ENCODE data around the gene EPN1. TPM values are rescaled to one million over a fixed set of nuclear protein-coding genes. Genes with fewer than 3 reads are reported as not detected.

The EPN1 gene
- total and polyA plus RNA-seq, 2 of the 8 experiments (the other 6 are each of a cell fraction or from before 2014, with no cell fraction given): 49.6 to 200 TPM

DNA sequence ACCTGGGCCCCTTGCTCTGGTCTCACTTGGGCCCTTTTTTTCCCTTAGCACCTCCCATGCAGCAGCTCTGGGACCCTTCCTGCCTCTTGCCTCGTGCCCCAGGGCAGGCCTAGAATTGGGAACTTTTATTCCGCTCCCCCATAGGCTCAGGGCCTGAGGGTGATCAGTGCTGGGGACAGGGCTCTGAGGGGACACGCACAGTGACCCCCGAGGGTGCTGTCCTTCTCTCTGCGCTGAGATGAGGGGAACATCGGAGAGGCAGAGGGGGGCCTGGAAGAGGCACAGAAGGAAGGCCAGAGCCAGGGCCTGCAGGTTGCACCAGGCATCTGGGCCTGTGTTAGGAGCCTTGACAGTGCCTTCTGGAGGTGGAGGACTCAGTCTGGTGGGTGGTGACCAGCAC lies 10.8 kb downstream of the EPN1 start:
- Histone ChIP-seq H3K4me2 (ENCODE audit: insufficient read depth in 1 of 2, low read depth in 2 of 2, low read length in 2 of 2) (no peak overlapping the region), H3K23ac (ENCODE audit: insufficient read length) (no peak overlapping the region), H3K79me1 (ENCODE audit: low read depth, low read length) (peaks cover 7% of the 10 kb centered on the region), H2BK15ac (ENCODE audit: low read length) (no peak overlapping the region), H3K4me3 (ENCODE audit: extremely low read depth in 1 of 4, insufficient read depth in 2 of 4, low read depth in 3 of 4, low read length in 4 of 4) (no peak overlapping the region), H3K14ac (ENCODE audit: insufficient read length) (no peak overlapping the region), H3K79me2 (ENCODE audit: control insufficient read depth in 1 of 2, insufficient read depth in 2 of 2, low read length in 2 of 2) (peaks cover 0 to 29% of the 10 kb centered on the region in 2 experiments; a peak in 2 of 4 replicates), H2BK5ac (ENCODE audit: low read depth, low read length) (no peak overlapping the region), H4K20me1 (replicated peaks in 1 of 2; ENCODE audit: control insufficient read depth in 1 of 2, insufficient read depth in 2 of 2, low read length in 2 of 2) (peaks cover 5 to 41% of the 10 kb centered on the region in 2 experiments), H3K23me2 (ENCODE audit: low read depth, low read length) (no peaks in the 10 kb centered on the region), H2BK120ac (replicated peaks; ENCODE audit: low read depth, low read length) (no peak overlapping the region), H3K27me3 (replicated peaks in 1 of 4; ENCODE audit: control insufficient read depth in 3 of 4, extremely low read depth in 1 of 4, insufficient read depth in 3 of 4, low read length in 3 of 4) (no peaks in the 10 kb centered on the region; a peak in 1 of 7 replicates), H2AFZ (ENCODE audit: low read length) (no peak overlapping the region), H3K4ac (replicated peaks; ENCODE audit: insufficient read length, low read depth, low read length) (no peak overlapping the region), H3K4me1 (replicated peaks in 1 of 4; ENCODE audit: control insufficient read depth in 3 of 4, insufficient read depth in 4 of 4, low read length in 3 of 4) (no peaks in the 10 kb centered on the region), H3K9ac (replicated peaks in 1 of 4; ENCODE audit: extremely low read depth in 1 of 4, low read depth in 3 of 4, low read length in 3 of 4) (no peak overlapping the region), H2BK12ac (ENCODE audit: low read depth, low read length) (no peak overlapping the region), H2AK5ac (ENCODE audit: low read depth, low read length) (no peak overlapping the region), H2BK20ac (ENCODE audit: low read length) (no peak overlapping the region), H3K18ac (ENCODE audit: extremely low read depth, low read length) (no peak overlapping the region), H3K27ac (ENCODE audit: low read depth, low read length) (no peak overlapping the region), H4K91ac (replicated peaks; ENCODE audit: insufficient read length, low read length) (no peak overlapping the region), H3K56ac (replicated peaks; ENCODE audit: insufficient read length, low read depth, low read length) (no peak overlapping the region), H3K9me3 (ENCODE audit: insufficient read depth in 2 of 2, low read depth in 1 of 2, low read length in 1 of 2) (no peaks in the 10 kb centered on the region), H4K5ac (ENCODE audit: insufficient read length, low read depth, low read length) (no peak overlapping the region), H3K36me3 (ENCODE audit: control insufficient read depth in 2 of 4, insufficient read depth in 4 of 4, low read length in 3 of 4) (peaks cover 2 to 33% (median 17%) of the 10 kb centered on the region in 4 experiments; a peak in 6 of 8 replicates), H4K8ac (ENCODE audit: extremely low read depth, insufficient read depth, low read length) (no peak overlapping the region)
- WGBS, 2 experiments (ENCODE audit: extremely low coverage in 1 of 2, insufficient coverage in 1 of 2, insufficient read length in 1 of 2, insufficient replicate concordance in 2 of 2, low coverage in 1 of 2, low lambda C conversion rate in 2 of 2, missing lambda C conversion rate in 1 of 2): 94% methylated on average over 6 of the region's 6 CpGs; no CpG with 5 or more reads in 1 of the 2 experiments
- TF ChIP-seq ASH2L (IDR thresholded peaks at IDR 0.05; ENCODE audit: low read length): no peak
- no peak for TF ChIP-seq NANOG (IDR thresholded peaks at IDR 0.05; ENCODE audit: insufficient read depth, low read depth, low read length, poor library complexity, severe bottlenecking)
- TF ChIP-seq GTF2F1 (IDR thresholded peaks at IDR 0.05; ENCODE audit: borderline replicate concordance, low read depth, low read length): no peak
- no peak for TF ChIP-seq SP2 (IDR thresholded peaks at IDR 0.05; ENCODE audit: low read length)
- TF ChIP-seq, protein P1, sequence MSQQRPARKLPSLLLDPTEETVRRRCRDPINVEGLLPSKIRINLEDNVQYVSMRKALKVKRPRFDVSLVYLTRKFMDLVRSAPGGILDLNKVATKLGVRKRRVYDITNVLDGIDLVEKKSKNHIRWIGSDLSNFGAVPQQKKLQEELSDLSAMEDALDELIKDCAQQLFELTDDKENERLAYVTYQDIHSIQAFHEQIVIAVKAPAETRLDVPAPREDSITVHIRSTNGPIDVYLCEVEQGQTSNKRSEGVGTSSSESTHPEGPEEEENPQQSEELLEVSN (IDR thresholded peaks at IDR 0.05): no peak
- TF ChIP-seq RBBP5 (IDR thresholded peaks at IDR 0.05; ENCODE audit: borderline replicate concordance, low read depth, low read length): no peak
- no peak for TF ChIP-seq HDAC2 (IDR thresholded peaks at IDR 0.05; ENCODE audit: borderline replicate concordance in 1 of 2, low read depth in 2 of 2, low read length in 2 of 2)
- no peak for TF ChIP-seq KDM1A (IDR thresholded peaks at IDR 0.05; ENCODE audit: borderline replicate concordance, low read length)
- TF ChIP-seq, protein P2, sequence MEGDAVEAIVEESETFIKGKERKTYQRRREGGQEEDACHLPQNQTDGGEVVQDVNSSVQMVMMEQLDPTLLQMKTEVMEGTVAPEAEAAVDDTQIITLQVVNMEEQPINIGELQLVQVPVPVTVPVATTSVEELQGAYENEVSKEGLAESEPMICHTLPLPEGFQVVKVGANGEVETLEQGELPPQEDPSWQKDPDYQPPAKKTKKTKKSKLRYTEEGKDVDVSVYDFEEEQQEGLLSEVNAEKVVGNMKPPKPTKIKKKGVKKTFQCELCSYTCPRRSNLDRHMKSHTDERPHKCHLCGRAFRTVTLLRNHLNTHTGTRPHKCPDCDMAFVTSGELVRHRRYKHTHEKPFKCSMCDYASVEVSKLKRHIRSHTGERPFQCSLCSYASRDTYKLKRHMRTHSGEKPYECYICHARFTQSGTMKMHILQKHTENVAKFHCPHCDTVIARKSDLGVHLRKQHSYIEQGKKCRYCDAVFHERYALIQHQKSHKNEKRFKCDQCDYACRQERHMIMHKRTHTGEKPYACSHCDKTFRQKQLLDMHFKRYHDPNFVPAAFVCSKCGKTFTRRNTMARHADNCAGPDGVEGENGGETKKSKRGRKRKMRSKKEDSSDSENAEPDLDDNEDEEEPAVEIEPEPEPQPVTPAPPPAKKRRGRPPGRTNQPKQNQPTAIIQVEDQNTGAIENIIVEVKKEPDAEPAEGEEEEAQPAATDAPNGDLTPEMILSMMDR (IDR thresholded peaks at IDR 0.05; ENCODE audit: control extremely low read depth in 1 of 3, insufficient read depth in 1 of 3, low read depth in 1 of 3, low read length in 3 of 3): no peak
- POLR2A ChIA-PET (ENCODE audit: partially characterized antibody): interaction anchor here (1.1 to 1.5 kb wide), 2 partner anchors 12 to 31 kb away, joined by 3 read pairs; partner anchors contain the start of gene U2AF2
- FAIRE-seq: no peak
- CTCF ChIA-PET (ENCODE audit: partially characterized antibody): no interaction called here
- DNase-seq (ENCODE audit: low read depth in 1 of 2, low spot score in 2 of 2): no peak

Data from H1 (cell line).